GM19452 (cell line): ENCODE data around the gene BAG5.
A peak's percentile ranks its signal among the peaks of the same experiment; 100 is the strongest.

Experiments
- ATAC-seq: cut with Tn5 transposase; IDR thresholded peaks from one replicate; pipeline ENCODE4 v1.9.1; 2021; ENCODE audit not compliant: unreplicated experiment

The BAG5 gene

GRCh38 chr14:103568952-103569351 is 6.5 kb upstream of the BAG5 start:
- ATAC-seq = no peak

GRCh38 chr14:103563844-103564505 is 1.5 kb upstream of the BAG5 start:
- ATAC-seq = no peak

GRCh38 chr14:103563226-103563620 is 766 bp upstream of the BAG5 start:
- ATAC-seq = no peak

GRCh38 chr14:103562179-103562428 is 353 bp downstream of the BAG5 start:
- peak; percentile 37 for ATAC-seq

- ATAC-seq = peak; percentile 33
Measured at GRCh38 chr14:103561381-103562178, 877 bp downstream of the BAG5 start.

GRCh38 chr14:103560691-103561090 is 1.8 kb downstream of the BAG5 start:
- ATAC-seq = no peak

GRCh38 chr14:103559766-103560165 is 2.7 kb downstream of the BAG5 start:
- no peak for ATAC-seq

- ATAC-seq = no peak
Measured at GRCh38 chr14:103558071-103558882, 4.2 kb downstream of the BAG5 start.

GRCh38 chr14:103556946-103557758 is 5.3 kb downstream of the BAG5 start:
- ATAC-seq = no peak

- no peak for ATAC-seq
Measured at GRCh38 chr14:103555559-103556337, 6.7 kb downstream of the BAG5 start.

GRCh38 chr14:103552846-103553210 is 9.6 kb downstream of the BAG5 start:
- no peak for ATAC-seq

- no peak for ATAC-seq
Measured at GRCh38 chr14:103552011-103552845, 10.2 kb downstream of the BAG5 start.

GRCh38 chr14:103551338-103551762 is 11.1 kb downstream of the BAG5 start:
- ATAC-seq = no peak

- ATAC-seq = no peak
Measured at GRCh38 chr14:103550451-103551337, 11.8 kb downstream of the BAG5 start.

GRCh38 chr14:103549361-103550311 is 12.8 kb downstream of the BAG5 start:
- ATAC-seq = no peak

GRCh38 chr14:103548463-103549351 is 13.8 kb downstream of the BAG5 start:
- ATAC-seq = no peak
